Astrocyte (in vitro differentiated cells and primary cell): Measurements from ENCODE around the gene PATL2. TPM values are rescaled to one million over a fixed set of nuclear protein-coding genes. Genes with fewer than 3 reads are reported as not detected.

ENCODE experiments used
- DNase-seq: peaks from one replicate; pipeline ENCODE4 v3.0.0-alpha.2; 2010; ENCODE audit warnings: low read depth
- FAIRE-seq: peaks from 2 replicates; lab custom pipeline; 2011; peaks lifted over from hg19 to GRCh38; lab: Jason Lieb, UNC
- H2AFZ ChIP-seq: 2 replicates; pipeline ENCODE4 v1.6.0; 2012; ENCODE audit warnings: low read depth, low read length, inconsistent platforms
- H3K27ac ChIP-seq: 2 replicates; pipeline ENCODE4 v1.5.1; 2011; ENCODE audit warnings: low read depth, low read length, inconsistent platforms
- H3K27me3 ChIP-seq: 2 replicates; pipeline ENCODE4 v1.6.0; 2011; ENCODE audit warnings: low read length, inconsistent platforms; ENCODE audit not compliant: insufficient read depth
- H3K36me3 ChIP-seq: 2 replicates; pipeline ENCODE4 v1.5.1; 2011; ENCODE audit warnings: low read length, inconsistent platforms; ENCODE audit not compliant: insufficient read depth
- H3K4me1 ChIP-seq: 2 replicates; pipeline ENCODE4 v1.5.1; 2011; ENCODE audit warnings: low read length, inconsistent platforms; ENCODE audit not compliant: insufficient read depth
- H3K4me2 ChIP-seq: 2 replicates; pipeline ENCODE4 v1.6.0; 2012; ENCODE audit warnings: low read length, inconsistent platforms
- H3K4me3 ChIP-seq: 2 replicates; pipeline ENCODE4 v1.5.1; 2011; ENCODE audit warnings: low read depth, mild to moderate bottlenecking, low read length, inconsistent platforms; ENCODE audit not compliant: insufficient read depth
- H3K79me2 ChIP-seq: 2 replicates; pipeline ENCODE4 v1.6.0; 2012; ENCODE audit warnings: mild to moderate bottlenecking, low read length, inconsistent platforms; ENCODE audit not compliant: insufficient read depth
- H3K9ac ChIP-seq: 2 replicates; pipeline ENCODE4 v1.6.0; 2012; ENCODE audit warnings: mild to moderate bottlenecking, low read length, inconsistent platforms
- H3K9me3 ChIP-seq: 2 replicates; pipeline ENCODE4 v1.5.1; 2012; ENCODE audit warnings: low read depth, mild to moderate bottlenecking, low read length, inconsistent platforms; ENCODE audit not compliant: insufficient read depth
- H4K20me1 ChIP-seq: 2 replicates; pipeline ENCODE4 v1.6.0; 2012; ENCODE audit warnings: low read length, inconsistent platforms; ENCODE audit not compliant: insufficient read depth
- H3K27ac Mint-ChIP-seq: one replicate; pipeline ENCODE4 v1.8.0; 2021; ENCODE audit warnings: mild to moderate bottlenecking, mixed read lengths; ENCODE audit not compliant: unreplicated experiment
- H3K27me3 Mint-ChIP-seq: one replicate; pipeline ENCODE4 v1.8.0; 2021; ENCODE audit warnings: low read depth, mixed read lengths; ENCODE audit not compliant: unreplicated experiment
- H3K36me3 Mint-ChIP-seq: one replicate; pipeline ENCODE4 v1.8.0; 2021; ENCODE audit warnings: low read depth, mixed read lengths; ENCODE audit not compliant: unreplicated experiment
- H3K4me1 Mint-ChIP-seq: one replicate; pipeline ENCODE4 v1.8.0; 2021; ENCODE audit warnings: low read depth, mixed read lengths; ENCODE audit not compliant: unreplicated experiment
- H3K4me3 Mint-ChIP-seq: one replicate; pipeline ENCODE4 v1.8.0; 2021; ENCODE audit warnings: mild to moderate bottlenecking, moderate library complexity, mixed read lengths; ENCODE audit not compliant: unreplicated experiment
- H3K9me3 Mint-ChIP-seq: one replicate; pipeline ENCODE4 v1.8.0; 2021; ENCODE audit warnings: mild to moderate bottlenecking, mixed read lengths; ENCODE audit not compliant: unreplicated experiment
- CTCF ChIP-seq: IDR thresholded peaks from 2 replicates; pipeline ENCODE4 v1.5.1; 2011; ENCODE audit warnings: low read depth, mild to moderate bottlenecking, inconsistent platforms, low read length, moderate library complexity; ENCODE audit not compliant: insufficient read depth
- EZH2 ChIP-seq: IDR thresholded peaks from 2 replicates; pipeline ENCODE4 v1.6.1; 2012; ENCODE audit warnings: mild to moderate bottlenecking, low read length, inconsistent platforms; ENCODE audit not compliant: insufficient read depth
- total RNA-seq: library from RNA; stranded (reverse); gene quantifications from 2 replicates; pipeline ENCODE4 v1.2.1, GENCODE V29; 2021

Gene PATL2
- total RNA-seq, 1 donor from 2014 or later, result 1.2 TPM

GRCh38 chr15:44738340-44738984 lies 27.3 kb upstream of the PATL2 start:
- Mint-ChIP-seq H3K27ac (no peak overlapping the region), H3K27me3 (no peaks in the 10 kb centered on the region), H3K9me3 (peaks cover 7% of the 10 kb centered on the region), H3K4me1 (peaks cover 9% of the 10 kb centered on the region), H3K36me3 (peaks cover 3% of the 10 kb centered on the region), H3K4me3 (no peak overlapping the region)
- DNase-seq, result peak; percentile 20
- peak; percentile 63 for FAIRE-seq
- Histone ChIP-seq H3K79me2 (no peaks in the 10 kb centered on the region), H3K9me3 (no peaks in the 10 kb centered on the region), H4K20me1 (no peaks in the 10 kb centered on the region), H2AFZ (no peak overlapping the region), H3K36me3 (no peaks in the 10 kb centered on the region), H3K4me2 (no peak overlapping the region), H3K27ac (no peak overlapping the region), H3K27me3 (no peaks in the 10 kb centered on the region), H3K9ac (no peak overlapping the region), H3K4me3 (no peak overlapping the region), H3K4me1 (no peaks in the 10 kb centered on the region)
- peak; percentile 78 for TF ChIP-seq CTCF
- TF ChIP-seq EZH2, result no peak

- no peak within 1 kb of the TSS for H2AFZ ChIP-seq
- no peak within 1 kb of the TSS for H3K27ac ChIP-seq
- peaks cover 15% of the 10 kb centered on the region for H3K4me1 Mint-ChIP-seq
- no peak within 1 kb of the TSS for H3K4me3 Mint-ChIP-seq
- peaks cover 2% of the 10 kb centered on the region for H3K9me3 Mint-ChIP-seq
- H3K27me3 Mint-ChIP-seq, result no peaks in the 10 kb centered on the region
- no peak within 1 kb of the TSS for H3K9ac ChIP-seq
- no peaks in the 10 kb centered on the region for H4K20me1 ChIP-seq
- peaks cover 3% of the 10 kb centered on the region for H3K36me3 Mint-ChIP-seq
- no peaks in the 10 kb centered on the region for H3K36me3 ChIP-seq
- no peak for FAIRE-seq
- no peak for DNase-seq
- no peak within 1 kb of the TSS for H3K4me3 ChIP-seq
- no peaks in the 10 kb centered on the region for H3K79me2 ChIP-seq
- H3K4me2 ChIP-seq, result no peak within 1 kb of the TSS
- H3K4me1 ChIP-seq, result no peaks in the 10 kb centered on the region
- H3K9me3 ChIP-seq, result no peaks in the 10 kb centered on the region
- no peaks in the 10 kb centered on the region for H3K27me3 ChIP-seq
- H3K27ac Mint-ChIP-seq, result peak within 1 kb of the TSS; percentile 79
- TF ChIP-seq CTCF, result no peak
- TF ChIP-seq EZH2, result no peak
Measured at GRCh38 chr15:44736181-44736765, 25.1 kb upstream of the PATL2 start, which contains the start of gene TRIM69. TRIM69 (plus strand) TSS chr15:44736528; CDS start chr15:44736705, 177 bp downstream.
